ENCODE measurements around the gene VWDE.
"Not testable (repeated sequence)": the region's sequence is repeated elsewhere in the genome, so short reads cannot be mapped to it uniquely, and the experiment has no call there.

GRCh38 chr7:12407652-12408051 is 4.0 kb upstream of the VWDE start:
- TF ChIP-seq POLR2A (IDR thresholded peaks at IDR 0.05; ENCODE audit: low read depth, low read length); POLR2AphosphoS5 (IDR thresholded peaks at IDR 0.05; ENCODE audit: insufficient read depth, low read depth, low read length): not testable (repeated sequence)
- TF ChIP-seq, protein P1, sequence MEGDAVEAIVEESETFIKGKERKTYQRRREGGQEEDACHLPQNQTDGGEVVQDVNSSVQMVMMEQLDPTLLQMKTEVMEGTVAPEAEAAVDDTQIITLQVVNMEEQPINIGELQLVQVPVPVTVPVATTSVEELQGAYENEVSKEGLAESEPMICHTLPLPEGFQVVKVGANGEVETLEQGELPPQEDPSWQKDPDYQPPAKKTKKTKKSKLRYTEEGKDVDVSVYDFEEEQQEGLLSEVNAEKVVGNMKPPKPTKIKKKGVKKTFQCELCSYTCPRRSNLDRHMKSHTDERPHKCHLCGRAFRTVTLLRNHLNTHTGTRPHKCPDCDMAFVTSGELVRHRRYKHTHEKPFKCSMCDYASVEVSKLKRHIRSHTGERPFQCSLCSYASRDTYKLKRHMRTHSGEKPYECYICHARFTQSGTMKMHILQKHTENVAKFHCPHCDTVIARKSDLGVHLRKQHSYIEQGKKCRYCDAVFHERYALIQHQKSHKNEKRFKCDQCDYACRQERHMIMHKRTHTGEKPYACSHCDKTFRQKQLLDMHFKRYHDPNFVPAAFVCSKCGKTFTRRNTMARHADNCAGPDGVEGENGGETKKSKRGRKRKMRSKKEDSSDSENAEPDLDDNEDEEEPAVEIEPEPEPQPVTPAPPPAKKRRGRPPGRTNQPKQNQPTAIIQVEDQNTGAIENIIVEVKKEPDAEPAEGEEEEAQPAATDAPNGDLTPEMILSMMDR (IDR thresholded peaks at IDR 0.05; ENCODE audit: extremely low read depth in 1 of 2, insufficient read depth in 1 of 2, low read depth in 1 of 2, low read length in 2 of 2), result not testable (repeated sequence)
